PC-3 (cell line): ENCODE measurements around the gene ZNF322.
"Not testable (repeated sequence)": the region's sequence is repeated elsewhere in the genome, so short reads cannot be mapped to it uniquely, and the experiment has no call there.

Source experiments
- CTCF ChIP-seq: fragments of 300-600 bp; sonication (generic); conservative IDR thresholded peaks from 2 replicates; pipeline ENCODE4 v1.5.1; 2017; ENCODE audit warnings: antibody characterized with exemption, low read depth, mild to moderate bottlenecking, low read length
- EZH2 ChIP-seq: fragments of 300-600 bp; sonication (generic); IDR thresholded peaks from one replicate; pipeline ENCODE4 v1.6.1; 2017; ENCODE audit warnings: antibody characterized with exemption, mild to moderate bottlenecking, low read length; ENCODE audit not compliant: unreplicated experiment
- EZH2phosphoT487 ChIP-seq: fragments of 300-600 bp; sonication (generic); IDR thresholded peaks from 2 replicates; pipeline ENCODE4 v1.6.1; 2018; ENCODE audit warnings: mild to moderate bottlenecking, antibody characterized with exemption, low read length, borderline replicate concordance

DNA sequence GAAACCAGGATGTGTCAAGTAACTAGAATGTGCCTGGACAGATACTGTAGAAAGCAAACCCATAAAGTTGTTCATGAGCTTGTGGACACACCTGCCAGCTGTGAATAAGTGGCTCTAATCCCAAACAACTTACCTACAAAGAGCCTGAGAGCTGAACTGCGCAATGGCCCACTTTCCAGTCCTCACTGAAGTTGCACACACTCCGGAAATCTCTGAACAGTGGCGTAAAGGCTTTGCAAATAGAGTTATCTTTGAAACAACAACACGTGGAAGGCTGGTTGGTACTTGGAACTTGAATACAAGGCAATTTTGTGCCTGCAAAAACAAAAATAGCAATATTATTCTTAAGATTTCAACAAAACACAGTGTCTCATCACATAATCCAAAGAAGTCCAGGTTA, 46.2 kb upstream of the ZNF322 start:
- not testable (repeated sequence) for TF ChIP-seq EZH2, CTCF, EZH2phosphoT487
